Measurements from ENCODE around the gene PHLDB2. TPM values are rescaled to one million over a fixed set of nuclear protein-coding genes. Genes with fewer than 3 reads are reported as not detected.

The PHLDB2 gene
- total and polyA plus RNA-seq, 2 of the 13 experiments (the other 11 are each of a cell fraction or from before 2014, with no cell fraction given): 8.4 to 23.6 TPM

GRCh38 chr3:111961461-111962164, 102.5 kb downstream of the PHLDB2 start (continued):
- TF ChIP-seq, protein P1, sequence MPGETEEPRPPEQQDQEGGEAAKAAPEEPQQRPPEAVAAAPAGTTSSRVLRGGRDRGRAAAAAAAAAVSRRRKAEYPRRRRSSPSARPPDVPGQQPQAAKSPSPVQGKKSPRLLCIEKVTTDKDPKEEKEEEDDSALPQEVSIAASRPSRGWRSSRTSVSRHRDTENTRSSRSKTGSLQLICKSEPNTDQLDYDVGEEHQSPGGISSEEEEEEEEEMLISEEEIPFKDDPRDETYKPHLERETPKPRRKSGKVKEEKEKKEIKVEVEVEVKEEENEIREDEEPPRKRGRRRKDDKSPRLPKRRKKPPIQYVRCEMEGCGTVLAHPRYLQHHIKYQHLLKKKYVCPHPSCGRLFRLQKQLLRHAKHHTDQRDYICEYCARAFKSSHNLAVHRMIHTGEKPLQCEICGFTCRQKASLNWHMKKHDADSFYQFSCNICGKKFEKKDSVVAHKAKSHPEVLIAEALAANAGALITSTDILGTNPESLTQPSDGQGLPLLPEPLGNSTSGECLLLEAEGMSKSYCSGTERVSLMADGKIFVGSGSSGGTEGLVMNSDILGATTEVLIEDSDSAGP (CRISPR knock-in tag; IDR thresholded peaks at IDR 0.05; ENCODE audit: borderline replicate concordance): no peak

GRCh38 chr3:111963424-111963823, 104.4 kb downstream of the PHLDB2 start:
- H2AFZ ChIP-seq (ENCODE audit: low read length): no peak overlapping the region
- no peak overlapping the region for H3K9ac ChIP-seq (ENCODE audit: insufficient read depth, low read depth, low read length)
- WGBS (ENCODE audit: low lambda C conversion rate): 100% methylated on average over 1 of the region's 1 CpG
- no peaks in the 10 kb centered on the region for H3K9me3 ChIP-seq (ENCODE audit: low read length)
- H3K79me2 ChIP-seq (ENCODE audit: insufficient read depth, low read length): no peaks in the 10 kb centered on the region
- H3K4me3 ChIP-seq (replicated peaks in 1 of 3; ENCODE audit: insufficient read depth in 1 of 3, low read depth in 2 of 3, low read length in 3 of 3): no peak overlapping the region
- TF ChIP-seq MAFF (IDR thresholded peaks at IDR 0.05; ENCODE audit: low read depth, low read length) (0 out of 2 replicates have a peak, but pooled peaks have one; percentile 22), JDP2 (CRISPR knock-in tag; IDR thresholded peaks at IDR 0.05; ENCODE audit: borderline replicate concordance) (no peak), RORA (CRISPR knock-in tag; IDR thresholded peaks at IDR 0.05) (no peak)
- H3K4me1 ChIP-seq (ENCODE audit: insufficient read depth, low read length): peaks cover 10% of the 10 kb centered on the region
- POLR2A ChIA-PET: no interaction called here
- ATAC-seq (no peak), FAIRE-seq (no peak), DNase-seq (ENCODE audit: low spot score) (no peak)
- peaks cover 4% of the 10 kb centered on the region in 2 experiments; a peak in 3 of 5 replicates for H3K36me3 ChIP-seq (replicated peaks in 1 of 2; ENCODE audit: control insufficient read depth in 1 of 2, insufficient read depth in 2 of 2, low read length in 2 of 2)
- intact Hi-C loops (cut with micrococcal nuclease; ENCODE audit: unreplicated experiment) (no loop called here), in situ Hi-C loops (cut with HindIII; ENCODE audit: extremely low pct_ligation_motif_present, low pct_unique_long_range_greater_than_20kb) (no loop called here)
- H3K4me2 ChIP-seq (ENCODE audit: low read depth, low read length): no peak overlapping the region
- H4K20me1 ChIP-seq (ENCODE audit: insufficient read depth, low read length): no peaks in the 10 kb centered on the region
- H3K27ac ChIP-seq (ENCODE audit: extremely low read length, insufficient read depth, low read length): no peak overlapping the region
- BruUV-seq (replicated peaks): no TSS peak
- CTCF ChIA-PET (ENCODE audit: low intra/inter-chr PET ratio, low total read pairs): no interaction called here
- H3K27me3 ChIP-seq (ENCODE audit: control insufficient read depth in 1 of 2, insufficient read depth in 2 of 2, low read length in 2 of 2): no peaks in the 10 kb centered on the region
